SU-DHL-6 (cell line): ENCODE measurements around the gene ACAD10.

ENCODE experiments used
- H2AFZ ChIP-seq: fragments of 200-600 bp; sonication (generic); 2 replicates; pipeline ENCODE4 v1.6.1; 2014; ENCODE audit warnings: low read depth, mild to moderate bottlenecking, moderate library complexity, mixed read lengths, antibody characterized with exemption, low read length; ENCODE audit not compliant: severe bottlenecking
- H3F3A ChIP-seq: fragments of 200-600 bp; shearing (Covaris generic); 2 replicates; pipeline ENCODE4 v1.6.0; 2016; ENCODE audit warnings: antibody characterized with exemption, mild to moderate bottlenecking; ENCODE audit not compliant: insufficient read depth
- H3K27ac ChIP-seq: fragments of 200-600 bp; sonication (generic); 2 replicates; pipeline ENCODE4 v1.5.1; 2016; ENCODE audit warnings: low read depth, mild to moderate bottlenecking, low read length, moderate library complexity, mixed read lengths
- H3K27me3 ChIP-seq: fragments of 200-600 bp; sonication (generic), shearing (Covaris generic); 2 replicates; pipeline ENCODE4 v1.6.0; 2014; ENCODE audit warnings: mild to moderate bottlenecking, low read length
- H3K36me3 ChIP-seq: fragments of 200-600 bp; sonication (generic); 2 replicates; pipeline ENCODE4 v1.6.1; 2014; ENCODE audit warnings: mild to moderate bottlenecking, low read length, mixed read lengths
- H3K4me2 ChIP-seq: fragments of 300-600, 200-600 bp; shearing (Covaris generic), sonication (generic); 2 replicates; pipeline ENCODE4 v1.6.0; 2014; ENCODE audit warnings: low read length, low read depth, mild to moderate bottlenecking; ENCODE audit not compliant: poor library complexity, severe bottlenecking
- H3K4me3 ChIP-seq: fragments of 200-600 bp; sonication (generic); 2 replicates; pipeline ENCODE4 v1.5.1; 2014; ENCODE audit warnings: antibody characterized with exemption, low read length, mild to moderate bottlenecking, mixed read lengths; ENCODE audit not compliant: insufficient read depth, poor library complexity, severe bottlenecking
- H3K79me2 ChIP-seq: fragments of 200-600 bp; sonication (generic); 2 replicates; pipeline ENCODE4 v1.6.1; 2014; ENCODE audit warnings: mild to moderate bottlenecking, low read length, moderate library complexity; ENCODE audit not compliant: insufficient read depth
- H3K9ac ChIP-seq: fragments of 200-600 bp; sonication (generic); 2 replicates; pipeline ENCODE4 v1.7.0; 2014; ENCODE audit warnings: mild to moderate bottlenecking, low read length
- H3K9me2 ChIP-seq: fragments of 200-600 bp; sonication (generic); replicated peaks from 2 replicates; pipeline ENCODE4 v1.6.1; 2014; ENCODE audit warnings: low read length; ENCODE audit not compliant: insufficient read depth
- H3K9me3 ChIP-seq: fragments of 200-600 bp; sonication (generic); 2 replicates; pipeline ENCODE4 v1.6.1; 2014; ENCODE audit warnings: low read length, mixed read lengths; ENCODE audit not compliant: insufficient read depth
- H4K20me1 ChIP-seq: fragments of 200-600 bp; sonication (generic); 2 replicates; pipeline ENCODE4 v1.6.1; 2014; ENCODE audit warnings: low read depth, mild to moderate bottlenecking, antibody characterized with exemption, low read length, moderate library complexity, mixed read lengths
- EZH2phosphoT487 ChIP-seq: fragments of 200-600 bp; sonication (generic), shearing (Covaris generic); conservative IDR thresholded peaks from 2 replicates; pipeline ENCODE4 v1.6.1; 2018; ENCODE audit warnings: mild to moderate bottlenecking, antibody characterized with exemption, low read length, moderate library complexity, mixed read lengths
- TF ChIP-seq, protein P1 (sequence below): fragments of 200-600 bp; sonication (generic); IDR thresholded peaks from one replicate; pipeline ENCODE4 v1.5.1; 2017; ENCODE audit warnings: antibody characterized with exemption, mild to moderate bottlenecking, low read length, moderate library complexity; ENCODE audit not compliant: insufficient read depth, poor library complexity, severe bottlenecking

Gene ACAD10

DNA sequence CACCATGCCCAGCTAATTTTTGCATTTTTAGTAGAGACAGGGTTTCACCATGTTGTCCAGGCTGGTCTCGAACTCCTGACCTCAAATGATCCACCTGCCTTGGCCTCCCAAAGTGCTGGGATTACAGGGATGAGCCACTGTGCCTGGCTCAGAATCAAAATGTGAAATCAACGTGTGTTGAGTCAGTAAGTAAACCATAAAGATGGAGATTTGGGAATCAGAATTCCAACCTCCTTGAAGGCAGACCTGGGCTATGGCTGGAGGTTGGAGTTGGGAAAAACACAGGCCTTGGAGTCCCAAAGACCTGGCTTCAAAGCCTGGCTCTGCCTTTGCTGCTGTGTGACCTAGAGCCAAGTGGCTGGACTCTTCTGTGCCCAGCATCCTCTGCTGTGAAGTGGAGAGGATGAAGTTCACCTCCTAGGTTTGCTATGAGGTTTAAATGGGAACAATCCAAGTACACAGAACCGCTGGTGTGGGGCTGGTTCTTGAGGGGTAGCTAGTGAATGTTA, 91.0 kb downstream of the ACAD10 start:
- no peaks in the 10 kb centered on the region for H3K9me2 ChIP-seq
- no peak overlapping the region for H3K27ac ChIP-seq
- TF ChIP-seq EZH2phosphoT487 = no peak
- TF ChIP-seq, protein P1, sequence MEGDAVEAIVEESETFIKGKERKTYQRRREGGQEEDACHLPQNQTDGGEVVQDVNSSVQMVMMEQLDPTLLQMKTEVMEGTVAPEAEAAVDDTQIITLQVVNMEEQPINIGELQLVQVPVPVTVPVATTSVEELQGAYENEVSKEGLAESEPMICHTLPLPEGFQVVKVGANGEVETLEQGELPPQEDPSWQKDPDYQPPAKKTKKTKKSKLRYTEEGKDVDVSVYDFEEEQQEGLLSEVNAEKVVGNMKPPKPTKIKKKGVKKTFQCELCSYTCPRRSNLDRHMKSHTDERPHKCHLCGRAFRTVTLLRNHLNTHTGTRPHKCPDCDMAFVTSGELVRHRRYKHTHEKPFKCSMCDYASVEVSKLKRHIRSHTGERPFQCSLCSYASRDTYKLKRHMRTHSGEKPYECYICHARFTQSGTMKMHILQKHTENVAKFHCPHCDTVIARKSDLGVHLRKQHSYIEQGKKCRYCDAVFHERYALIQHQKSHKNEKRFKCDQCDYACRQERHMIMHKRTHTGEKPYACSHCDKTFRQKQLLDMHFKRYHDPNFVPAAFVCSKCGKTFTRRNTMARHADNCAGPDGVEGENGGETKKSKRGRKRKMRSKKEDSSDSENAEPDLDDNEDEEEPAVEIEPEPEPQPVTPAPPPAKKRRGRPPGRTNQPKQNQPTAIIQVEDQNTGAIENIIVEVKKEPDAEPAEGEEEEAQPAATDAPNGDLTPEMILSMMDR = no peak
- no peaks in the 10 kb centered on the region for H4K20me1 ChIP-seq
- no peak overlapping the region for H3K4me2 ChIP-seq
- H3K27me3 ChIP-seq = no peaks in the 10 kb centered on the region
- 0 out of 2 replicates have a peak, but pooled peaks cover 3% of the 10 kb centered on the region for H3F3A ChIP-seq
- no peak overlapping the region for H3K9ac ChIP-seq
- no peaks in the 10 kb centered on the region for H3K36me3 ChIP-seq
- no peaks in the 10 kb centered on the region for H3K9me3 ChIP-seq
- no peak overlapping the region for H3K4me3 ChIP-seq
- no peaks in the 10 kb centered on the region for H3K79me2 ChIP-seq
- H2AFZ ChIP-seq = no peak overlapping the region

DNA sequence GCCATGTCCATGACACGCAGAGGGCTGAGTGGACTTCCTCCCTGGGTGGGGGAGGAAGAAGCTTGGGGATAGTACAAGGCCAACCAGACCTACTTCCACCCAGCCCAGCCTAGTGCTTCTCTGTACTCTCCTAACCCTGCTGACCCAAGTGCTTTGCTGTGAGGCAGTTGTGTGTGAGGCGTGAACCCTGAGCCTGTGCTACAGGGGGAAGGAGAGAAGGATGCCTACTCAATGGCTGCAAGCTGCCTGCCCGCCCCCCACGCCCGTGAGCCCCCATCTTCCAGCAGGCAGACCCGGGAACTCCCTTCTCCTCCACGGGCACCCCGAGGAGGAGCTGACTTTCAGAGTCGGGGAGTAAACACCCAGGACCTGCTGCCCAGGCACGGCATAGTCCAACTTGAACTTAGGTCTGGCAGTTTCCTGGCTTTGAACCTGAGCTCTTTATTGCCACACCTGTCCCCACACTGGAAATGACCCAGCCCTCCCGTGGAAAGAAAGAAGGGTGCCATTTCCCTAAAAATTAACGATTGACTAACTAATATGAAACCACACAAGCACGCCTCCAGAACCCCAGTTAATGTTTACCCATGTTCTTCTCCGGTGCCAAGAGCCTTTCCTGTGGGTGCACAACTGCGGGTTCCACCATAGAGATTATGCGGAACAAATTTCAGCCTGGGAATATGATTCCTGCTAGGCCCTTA, 91.6 kb downstream of the ACAD10 start:
- Histone ChIP-seq H3F3A (0 out of 2 replicates have a peak, but pooled peaks cover 3% of the 10 kb centered on the region), H4K20me1 (no peaks in the 10 kb centered on the region), H3K27ac (no peak overlapping the region), H3K36me3 (no peaks in the 10 kb centered on the region), H3K4me2 (no peak overlapping the region), H2AFZ (no peak overlapping the region), H3K79me2 (no peaks in the 10 kb centered on the region), H3K27me3 (no peaks in the 10 kb centered on the region), H3K4me3 (no peak overlapping the region), H3K9me2 (no peaks in the 10 kb centered on the region), H3K9me3 (no peaks in the 10 kb centered on the region), H3K9ac (no peak overlapping the region)
- no peak for TF ChIP-seq EZH2phosphoT487
- TF ChIP-seq, protein P1 = no peak

DNA sequence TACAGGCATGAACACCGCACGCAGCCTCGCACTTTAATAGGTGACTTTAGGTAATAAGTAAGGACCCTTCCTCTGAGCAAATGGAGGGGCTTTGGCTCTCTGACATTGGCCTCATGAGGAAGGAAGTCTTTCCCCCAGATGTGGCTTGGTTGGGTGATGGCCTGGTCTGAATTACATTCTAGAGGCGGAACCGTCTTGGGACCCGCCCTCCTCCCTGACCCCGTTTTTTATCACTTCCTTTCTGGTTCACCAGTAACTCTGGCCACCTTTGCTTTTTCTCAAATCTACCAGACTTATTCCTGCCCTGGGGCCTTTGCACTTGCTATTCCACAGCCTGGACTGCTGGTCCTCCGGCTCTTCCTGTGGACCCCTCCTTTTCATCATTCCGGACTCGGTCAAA, 94.3 kb downstream of the ACAD10 start:
- no peak overlapping the region for H3K4me2 ChIP-seq
- no peaks in the 10 kb centered on the region for H3K9me2 ChIP-seq
- H4K20me1 ChIP-seq = no peaks in the 10 kb centered on the region
- TF ChIP-seq, protein P1 = no peak
- no peak for TF ChIP-seq EZH2phosphoT487
- H3F3A ChIP-seq = no peaks in the 10 kb centered on the region
- H3K4me3 ChIP-seq = no peak overlapping the region
- H3K27me3 ChIP-seq = no peaks in the 10 kb centered on the region
- H3K27ac ChIP-seq = no peak overlapping the region
- no peak overlapping the region for H3K9ac ChIP-seq
- no peaks in the 10 kb centered on the region for H3K79me2 ChIP-seq
- H3K36me3 ChIP-seq = no peaks in the 10 kb centered on the region
- no peaks in the 10 kb centered on the region for H3K9me3 ChIP-seq
- no peak overlapping the region for H2AFZ ChIP-seq
